Type B pancreatic cell (in vitro differentiated cells): ENCODE results near the gene NPFF. TPM values are rescaled to one million over a fixed set of nuclear protein-coding genes. Genes with fewer than 3 reads are reported as not detected.

Source experiments
- DNase-seq: peaks from one replicate; pipeline ENCODE4 v3.0.0; 2021; ENCODE audit warnings: mixed read lengths; ENCODE audit not compliant: unreplicated experiment; ENCODE audit errors: extremely low spot score
- H3K27ac Mint-ChIP-seq: 2 replicates; pipeline ENCODE4 v1.8.0; 2021; ENCODE audit warnings: mild to moderate bottlenecking, mixed read lengths
- H3K27me3 Mint-ChIP-seq: 2 replicates; pipeline ENCODE4 v1.8.0; 2021; ENCODE audit warnings: mixed read lengths
- H3K36me3 Mint-ChIP-seq: 2 replicates; pipeline ENCODE4 v1.8.0; 2021; ENCODE audit warnings: mixed read lengths
- H3K4me1 Mint-ChIP-seq: one replicate; pipeline ENCODE4 v1.8.0; 2021; ENCODE audit warnings: mixed read lengths; ENCODE audit not compliant: unreplicated experiment
- H3K4me3 Mint-ChIP-seq: 2 replicates; pipeline ENCODE4 v1.8.0; 2021; ENCODE audit warnings: mild to moderate bottlenecking, mixed read lengths
- H3K9me3 Mint-ChIP-seq: 2 replicates; pipeline ENCODE4 v1.8.0; 2021; ENCODE audit warnings: mixed read lengths
- total RNA-seq: library from RNA; stranded (reverse); gene quantifications from 2 replicates; pipeline ENCODE4 v1.2.1, GENCODE V29; 2021; ENCODE audit warnings: low replicate concordance
- TF ChIP-seq, protein P1 (sequence below): fragments of 200-600 bp; sonication (generic); conservative IDR thresholded peaks from 2 replicates; pipeline ENCODE4 v1.5.0; 2021; ENCODE audit warnings: antibody characterized with exemption, mild to moderate bottlenecking

The NPFF gene
- total RNA-seq, 1 donor from 2014 or later: not detected

DNA sequence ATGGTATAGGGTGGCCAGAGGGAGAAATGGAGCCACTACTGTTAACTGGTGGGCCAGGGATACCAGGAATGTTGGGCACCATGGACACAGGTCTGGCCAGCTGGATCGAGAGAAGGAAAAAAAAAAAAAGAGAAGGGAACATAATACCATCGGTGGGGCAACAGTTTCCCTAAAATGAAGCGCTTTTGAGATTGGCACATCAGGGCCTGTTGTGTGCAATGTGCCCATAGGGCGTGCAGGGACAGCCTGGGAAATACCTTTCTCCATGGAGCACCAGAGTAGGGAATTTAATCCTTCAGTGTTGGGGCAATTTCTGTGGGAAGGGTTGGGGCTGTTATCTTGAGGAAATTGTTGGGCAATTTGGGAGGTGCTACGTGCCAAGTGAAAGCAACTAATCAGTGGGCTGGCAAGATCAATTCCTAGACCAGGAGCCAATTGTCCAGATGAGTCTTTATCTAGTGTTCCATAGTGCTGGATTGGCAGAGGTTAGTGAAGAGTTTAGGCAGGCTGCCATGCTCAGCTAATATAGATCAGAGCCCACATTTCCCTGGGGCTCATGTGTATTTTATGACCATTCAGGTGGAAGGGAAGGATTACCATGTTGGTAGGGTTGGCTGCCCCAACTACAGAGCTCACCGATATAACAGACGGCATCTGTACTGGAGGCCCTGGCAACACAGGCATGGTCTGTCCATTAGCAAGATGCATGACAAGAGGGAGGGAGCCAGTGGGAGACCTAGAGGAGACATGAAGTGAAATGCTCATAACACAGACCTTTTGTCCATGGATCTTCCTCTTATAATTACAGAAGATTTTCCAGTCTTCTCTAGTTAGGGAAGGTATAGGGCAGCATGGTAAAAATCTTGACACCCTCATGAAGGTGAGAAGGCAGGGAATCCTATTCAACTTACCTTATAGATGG, 25.5 kb upstream of the NPFF start:
- Mint-ChIP-seq H3K27me3 (no peaks in the 10 kb centered on the region), H3K36me3 (peaks cover 20% of the 10 kb centered on the region)

DNA sequence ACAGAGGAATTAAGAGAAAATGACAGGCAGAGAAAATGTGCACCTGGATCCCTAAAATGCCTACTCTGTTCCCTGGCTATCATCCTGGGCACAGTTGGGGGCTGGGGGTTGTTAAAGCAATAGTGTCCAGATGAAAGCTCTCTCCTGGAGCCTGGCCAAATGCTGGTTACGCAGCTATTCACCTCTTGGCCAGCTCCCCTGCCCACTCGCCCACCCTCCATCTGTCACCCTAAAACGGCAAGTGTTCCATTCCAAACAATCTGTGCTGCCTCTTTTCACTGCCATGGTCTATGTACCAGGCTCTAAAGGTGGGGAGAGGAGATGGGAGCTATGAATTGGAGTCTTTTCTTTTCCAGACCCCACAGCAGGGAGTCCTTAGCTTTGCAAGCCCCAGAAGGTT, 24.7 kb upstream of the NPFF start:
- Mint-ChIP-seq H3K9me3 (no peaks in the 10 kb centered on the region), H3K36me3 (peaks cover 20% of the 10 kb centered on the region), H3K4me3 (no peak overlapping the region), H3K4me1 (no peaks in the 10 kb centered on the region), H3K27me3 (no peaks in the 10 kb centered on the region), H3K27ac (no peak overlapping the region)
- no peak for DNase-seq
- TF ChIP-seq, protein P1, sequence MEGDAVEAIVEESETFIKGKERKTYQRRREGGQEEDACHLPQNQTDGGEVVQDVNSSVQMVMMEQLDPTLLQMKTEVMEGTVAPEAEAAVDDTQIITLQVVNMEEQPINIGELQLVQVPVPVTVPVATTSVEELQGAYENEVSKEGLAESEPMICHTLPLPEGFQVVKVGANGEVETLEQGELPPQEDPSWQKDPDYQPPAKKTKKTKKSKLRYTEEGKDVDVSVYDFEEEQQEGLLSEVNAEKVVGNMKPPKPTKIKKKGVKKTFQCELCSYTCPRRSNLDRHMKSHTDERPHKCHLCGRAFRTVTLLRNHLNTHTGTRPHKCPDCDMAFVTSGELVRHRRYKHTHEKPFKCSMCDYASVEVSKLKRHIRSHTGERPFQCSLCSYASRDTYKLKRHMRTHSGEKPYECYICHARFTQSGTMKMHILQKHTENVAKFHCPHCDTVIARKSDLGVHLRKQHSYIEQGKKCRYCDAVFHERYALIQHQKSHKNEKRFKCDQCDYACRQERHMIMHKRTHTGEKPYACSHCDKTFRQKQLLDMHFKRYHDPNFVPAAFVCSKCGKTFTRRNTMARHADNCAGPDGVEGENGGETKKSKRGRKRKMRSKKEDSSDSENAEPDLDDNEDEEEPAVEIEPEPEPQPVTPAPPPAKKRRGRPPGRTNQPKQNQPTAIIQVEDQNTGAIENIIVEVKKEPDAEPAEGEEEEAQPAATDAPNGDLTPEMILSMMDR: no peak

More for the DNA sequence above, 25.5 kb upstream of the NPFF start:
- Mint-ChIP-seq H3K9me3 (no peaks in the 10 kb centered on the region), H3K4me1 (no peaks in the 10 kb centered on the region), H3K27ac (no peak overlapping the region), H3K4me3 (no peak overlapping the region)
- no peak for DNase-seq
- TF ChIP-seq, protein P1: no peak

DNA sequence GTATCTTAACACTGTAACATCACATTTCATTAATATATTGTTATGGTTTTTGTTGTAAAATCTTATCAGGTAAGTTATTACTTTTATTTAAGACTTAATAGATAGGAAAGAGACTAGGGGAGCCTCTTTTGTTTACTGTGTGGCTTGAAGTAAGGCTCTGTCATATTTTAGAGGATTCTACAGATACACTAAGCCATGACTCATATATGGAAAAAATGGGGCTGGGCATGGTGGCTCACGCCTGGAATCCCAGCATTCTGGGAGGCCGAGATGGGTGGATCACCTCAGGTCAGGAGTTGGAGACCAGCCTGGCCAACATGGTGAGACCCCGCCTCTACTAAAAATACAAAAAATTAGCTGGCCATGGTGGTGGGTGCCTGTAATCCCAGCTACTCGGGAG, 23.6 kb upstream of the NPFF start:
- Mint-ChIP-seq H3K36me3 (peaks cover 20% of the 10 kb centered on the region), H3K4me3 (no peak overlapping the region), H3K9me3 (no peaks in the 10 kb centered on the region), H3K4me1 (no peaks in the 10 kb centered on the region), H3K27ac (no peak overlapping the region), H3K27me3 (no peaks in the 10 kb centered on the region)
- no peak for DNase-seq
- TF ChIP-seq, protein P1: no peak

DNA sequence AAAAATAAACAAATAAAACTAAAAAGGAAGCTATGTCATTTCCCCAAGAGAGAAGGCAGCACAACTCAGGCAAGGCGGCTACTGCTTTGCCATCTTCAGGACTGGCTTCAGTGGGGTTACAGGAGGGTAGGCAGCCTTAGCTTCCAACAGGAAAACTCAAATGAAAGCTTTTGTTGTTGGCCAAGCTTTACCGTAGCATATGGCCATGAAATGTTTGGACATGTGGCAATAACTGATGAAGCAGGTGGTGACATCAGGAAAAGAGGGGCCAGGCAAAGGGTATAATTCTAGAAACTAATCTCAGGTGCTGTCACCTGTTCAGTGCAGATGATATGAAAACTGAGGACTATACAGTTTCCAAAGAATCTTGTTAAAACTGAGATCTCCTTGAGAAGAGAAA, 22.8 kb upstream of the NPFF start:
- no peak overlapping the region for H3K4me3 Mint-ChIP-seq

DNA sequence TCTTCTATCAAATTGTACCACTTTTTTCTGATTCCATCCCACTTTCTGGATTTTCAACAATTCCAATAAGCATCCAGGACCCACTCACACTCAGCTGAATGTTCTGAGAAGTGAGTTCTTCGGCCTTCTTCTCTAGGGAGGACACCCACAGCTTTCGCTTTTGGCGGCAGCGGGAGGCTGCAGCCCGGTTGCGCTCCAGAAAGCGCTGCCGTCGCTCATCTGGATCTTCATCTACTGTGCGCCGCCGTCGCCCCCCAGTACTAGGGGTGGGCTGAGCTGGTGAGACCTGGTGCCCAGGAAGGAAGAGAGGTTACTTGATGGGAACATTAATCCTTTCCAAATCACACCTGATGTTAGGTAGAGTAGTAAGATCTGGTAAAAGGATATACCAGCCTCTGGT, 17.2 kb upstream of the NPFF start:
- no peak overlapping the region for H3K27ac Mint-ChIP-seq
- no peaks in the 10 kb centered on the region for H3K9me3 Mint-ChIP-seq
- no peaks in the 10 kb centered on the region for H3K4me1 Mint-ChIP-seq
- no peak for DNase-seq
- peaks cover 14% of the 10 kb centered on the region for H3K36me3 Mint-ChIP-seq
- H3K27me3 Mint-ChIP-seq: no peaks in the 10 kb centered on the region
- TF ChIP-seq, protein P1: no peak
- no peak overlapping the region for H3K4me3 Mint-ChIP-seq

More for the DNA sequence above, 22.8 kb upstream of the NPFF start:
- no peak for DNase-seq
- H3K36me3 Mint-ChIP-seq: peaks cover 19% of the 10 kb centered on the region
- H3K27me3 Mint-ChIP-seq: no peaks in the 10 kb centered on the region
- H3K4me1 Mint-ChIP-seq: no peaks in the 10 kb centered on the region
- TF ChIP-seq, protein P1: no peak
- no peak overlapping the region for H3K27ac Mint-ChIP-seq
- no peaks in the 10 kb centered on the region for H3K9me3 Mint-ChIP-seq
